ENCODE results near the gene KLHL35. TPM values are rescaled to one million over a fixed set of nuclear protein-coding genes. Genes with fewer than 3 reads are reported as not detected.

The KLHL35 gene, protein sequence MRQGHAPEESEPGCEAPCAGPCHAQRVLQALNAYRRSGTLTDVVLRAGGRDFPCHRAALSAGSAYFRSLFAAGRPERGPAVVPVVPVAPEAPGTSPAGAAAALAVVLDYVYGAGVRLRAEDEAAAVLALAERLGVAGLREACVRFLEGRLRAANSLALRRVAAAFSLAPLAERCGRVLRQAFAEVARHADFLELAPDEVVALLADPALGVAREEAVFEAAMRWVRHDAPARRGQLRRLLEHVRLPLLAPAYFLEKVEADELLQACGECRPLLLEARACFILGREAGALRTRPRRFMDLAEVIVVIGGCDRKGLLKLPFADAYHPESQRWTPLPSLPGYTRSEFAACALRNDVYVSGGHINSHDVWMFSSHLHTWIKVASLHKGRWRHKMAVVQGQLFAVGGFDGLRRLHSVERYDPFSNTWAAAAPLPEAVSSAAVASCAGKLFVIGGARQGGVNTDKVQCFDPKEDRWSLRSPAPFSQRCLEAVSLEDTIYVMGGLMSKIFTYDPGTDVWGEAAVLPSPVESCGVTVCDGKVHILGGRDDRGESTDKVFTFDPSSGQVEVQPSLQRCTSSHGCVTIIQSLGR
- 1 to 10 TPM; 1.2 to 2.3 TPM for total RNA-seq
- polyA plus RNA-seq, result 1 to 10 TPM in 1 of 2 donors, under 1 TPM in 1; 0.62 to 2.4 TPM
- long read RNA-seq, donor 1, result 0 reads
- long read RNA-seq, donor 2, result 0 reads
- long read RNA-seq, donor 3, partial matches to known transcripts, result 0 of 3 reads
- long read RNA-seq, donor 3, other reads (novel, unspliced or antisense), result 0 of 3 reads
- long read RNA-seq, donor 4, partial matches to known transcripts, result 0 of 1 reads
- long read RNA-seq, donor 4, other reads (novel, unspliced or antisense), result 0 of 1 reads
- long read RNA-seq, donor 5, partial matches to known transcripts, result 0 of 3 reads
- long read RNA-seq, donor 5, other reads (novel, unspliced or antisense), result 0 of 3 reads

DNA sequence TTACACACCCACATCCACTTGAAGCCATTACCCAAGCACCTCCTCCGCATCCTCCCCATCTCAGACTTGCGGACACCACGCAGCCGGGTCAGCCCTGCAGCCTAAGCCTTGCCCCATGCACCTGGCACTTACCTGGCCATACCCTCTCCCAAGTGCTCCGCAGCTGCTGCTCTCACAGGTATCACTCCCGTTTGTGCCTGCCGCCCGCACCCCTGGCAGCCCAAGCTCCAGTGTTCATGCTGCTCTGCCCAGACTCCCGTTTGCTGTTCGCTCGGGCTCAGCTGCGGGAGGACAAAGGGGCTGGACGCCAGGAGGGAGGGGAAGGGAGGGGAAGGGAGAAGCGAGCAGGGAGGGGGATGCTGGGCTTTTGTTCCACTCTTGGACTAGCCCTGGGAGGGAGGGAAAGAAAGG, at the start of gene KLHL35:
KLHL35 (minus strand) TSS at position 293 of the 411 bp plus-strand sequence. CDS start 2,574 bp downstream, outside the sequence.
- WGBS, 2 donors, result 32 to 37% methylated on average over 14 of the region's 14 CpGs
- Histone ChIP-seq H3K4me3 (no peak within 1 kb of the TSS), H3K27me3 (ENCODE audit: control insufficient read depth in 3 of 3, insufficient read depth in 3 of 3, low read length in 2 of 3) (peaks cover 0 to 39% (median 36%) of the 10 kb centered on the region in 3 donors), H3K9me3 (ENCODE audit: control insufficient read depth in 4 of 4, insufficient read depth in 3 of 4, low read length in 3 of 4) (peaks cover 0 to 7% (median 2%) of the 10 kb centered on the region in 4 donors), H3K36me3 (ENCODE audit: control insufficient read depth in 4 of 4, insufficient read depth in 4 of 4, low read length in 4 of 4) (no peaks in the 10 kb centered on the region), H3K9ac (ENCODE audit: insufficient read depth in 1 of 2, low read length in 2 of 2) (no peak within 1 kb of the TSS), H3K27ac (ENCODE audit: low read depth in 1 of 2, low read length in 1 of 2) (no peak within 1 kb of the TSS), H3K4me1 (ENCODE audit: control insufficient read depth in 5 of 5, insufficient read depth in 5 of 5, low read length in 5 of 5) (peaks cover 0 to 11% (median 6%) of the 10 kb centered on the region in 5 donors)
- peak in 2 of 3 donors; percentile 35 to 39 for DNase-seq
- ATAC-seq (ENCODE audit: insufficient read depth, low FRiP score), result no peak
- TF ChIP-seq, protein P1, sequence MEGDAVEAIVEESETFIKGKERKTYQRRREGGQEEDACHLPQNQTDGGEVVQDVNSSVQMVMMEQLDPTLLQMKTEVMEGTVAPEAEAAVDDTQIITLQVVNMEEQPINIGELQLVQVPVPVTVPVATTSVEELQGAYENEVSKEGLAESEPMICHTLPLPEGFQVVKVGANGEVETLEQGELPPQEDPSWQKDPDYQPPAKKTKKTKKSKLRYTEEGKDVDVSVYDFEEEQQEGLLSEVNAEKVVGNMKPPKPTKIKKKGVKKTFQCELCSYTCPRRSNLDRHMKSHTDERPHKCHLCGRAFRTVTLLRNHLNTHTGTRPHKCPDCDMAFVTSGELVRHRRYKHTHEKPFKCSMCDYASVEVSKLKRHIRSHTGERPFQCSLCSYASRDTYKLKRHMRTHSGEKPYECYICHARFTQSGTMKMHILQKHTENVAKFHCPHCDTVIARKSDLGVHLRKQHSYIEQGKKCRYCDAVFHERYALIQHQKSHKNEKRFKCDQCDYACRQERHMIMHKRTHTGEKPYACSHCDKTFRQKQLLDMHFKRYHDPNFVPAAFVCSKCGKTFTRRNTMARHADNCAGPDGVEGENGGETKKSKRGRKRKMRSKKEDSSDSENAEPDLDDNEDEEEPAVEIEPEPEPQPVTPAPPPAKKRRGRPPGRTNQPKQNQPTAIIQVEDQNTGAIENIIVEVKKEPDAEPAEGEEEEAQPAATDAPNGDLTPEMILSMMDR (IDR thresholded peaks at IDR 0.05; ENCODE audit: control extremely low read depth, extremely low read depth), result no peak

DNA sequence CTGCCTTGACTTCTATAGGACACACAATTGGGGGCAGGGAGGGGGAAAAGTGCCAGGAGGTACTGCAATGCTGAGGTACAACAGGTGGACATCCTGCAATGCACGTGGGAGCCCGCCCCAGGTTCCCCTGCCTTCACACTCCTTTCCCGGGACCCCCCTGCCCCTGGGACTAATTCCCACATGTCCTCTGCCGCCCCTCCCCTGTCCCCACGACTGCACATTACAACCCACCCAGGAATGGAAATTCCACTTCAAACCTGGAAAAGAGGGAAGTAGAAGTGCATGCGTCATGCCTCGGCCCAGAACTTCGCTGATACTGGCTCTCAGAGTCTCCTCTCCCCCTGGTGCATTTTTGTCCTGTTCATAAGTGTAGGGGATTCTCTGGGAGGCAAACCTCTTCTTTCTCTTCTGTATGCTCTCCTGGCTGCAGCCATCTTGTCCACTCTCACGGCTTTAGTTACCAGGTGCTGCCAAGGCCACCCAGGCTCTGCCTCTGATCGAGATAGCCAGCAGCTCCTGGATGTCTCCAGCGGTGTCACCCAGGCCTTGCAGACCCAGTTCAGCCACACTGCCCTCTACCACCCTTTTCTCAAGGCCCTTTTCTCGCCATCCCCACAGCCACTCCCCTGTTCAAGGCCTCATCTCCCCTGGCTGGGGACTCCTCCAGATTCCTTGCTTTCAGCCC, 49.1 kb upstream of the KLHL35 start:
- no peak for ATAC-seq (ENCODE audit: insufficient read depth, low FRiP score)
- H3K9ac ChIP-seq (ENCODE audit: insufficient read depth in 1 of 2, low read length in 2 of 2), result no peak overlapping the region
- 79 to 81% methylated on average over 12 of the region's 12 CpGs for WGBS, 2 donors

DNA sequence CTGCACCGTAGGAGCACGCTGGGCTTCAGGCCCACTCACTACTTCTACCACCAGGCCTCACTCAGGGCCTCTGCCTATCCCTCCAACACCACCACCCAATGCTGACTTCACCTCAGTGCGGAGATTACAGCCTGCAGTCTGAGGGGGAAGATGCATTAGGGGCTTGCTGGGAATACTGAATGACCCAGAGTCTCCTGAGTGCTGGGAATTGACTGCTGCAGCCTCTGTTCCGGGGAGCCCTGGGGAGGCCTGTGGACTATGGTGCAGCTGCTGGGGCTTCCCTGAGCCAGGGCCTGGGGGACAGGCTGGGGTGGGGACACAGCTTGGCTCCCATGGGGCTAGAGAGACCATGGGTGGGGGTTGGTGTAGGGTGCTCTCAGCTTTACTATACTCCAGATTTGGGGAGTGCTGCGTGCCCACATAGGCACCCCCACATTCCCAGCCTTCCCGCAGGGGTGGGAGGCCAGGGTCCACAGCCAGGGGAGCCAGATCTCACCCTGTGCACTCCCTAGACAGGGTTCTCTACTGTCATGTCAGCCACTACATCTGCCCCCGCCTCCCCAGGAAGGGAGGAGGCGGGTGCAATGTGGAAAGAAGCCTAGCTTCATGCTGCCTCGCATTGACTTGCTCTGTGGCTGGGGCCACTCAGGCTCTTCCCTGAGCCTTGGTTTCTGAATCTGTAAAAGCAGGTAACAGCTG, 48.4 kb upstream of the KLHL35 start:
- no peaks in the 10 kb centered on the region for H3K36me3 ChIP-seq (ENCODE audit: control insufficient read depth in 4 of 4, insufficient read depth in 4 of 4, low read length in 4 of 4)
- TF ChIP-seq, protein P1 (IDR thresholded peaks at IDR 0.05; ENCODE audit: control extremely low read depth, extremely low read depth), result no peak
- 90 to 94% methylated on average over 9 of the region's 9 CpGs for WGBS, 2 donors
- ATAC-seq (ENCODE audit: insufficient read depth, low FRiP score) (no peak), DNase-seq (no peak)
- H3K27ac ChIP-seq (ENCODE audit: low read depth in 1 of 2, low read length in 1 of 2), result no peak overlapping the region
- H3K27me3 ChIP-seq (ENCODE audit: control insufficient read depth in 3 of 3, insufficient read depth in 3 of 3, low read length in 2 of 3), result no peaks in the 10 kb centered on the region
- no peak overlapping the region for H3K9ac ChIP-seq (ENCODE audit: insufficient read depth in 1 of 2, low read length in 2 of 2)
- no peak overlapping the region for H3K4me3 ChIP-seq
- H3K9me3 ChIP-seq (ENCODE audit: control insufficient read depth in 4 of 4, insufficient read depth in 3 of 4, low read length in 3 of 4), result no peaks in the 10 kb centered on the region
- H3K4me1 ChIP-seq (ENCODE audit: control insufficient read depth in 5 of 5, insufficient read depth in 5 of 5, low read length in 5 of 5), result peaks cover 0 to 8% (median 0%) of the 10 kb centered on the region in 5 donors

More for the DNA sequence above, 49.1 kb upstream of the KLHL35 start:
- H3K36me3 ChIP-seq (ENCODE audit: control insufficient read depth in 4 of 4, insufficient read depth in 4 of 4, low read length in 4 of 4), result no peaks in the 10 kb centered on the region
- no peak for DNase-seq
- peaks cover 0 to 5% (median 0%) of the 10 kb centered on the region in 5 donors for H3K4me1 ChIP-seq (ENCODE audit: control insufficient read depth in 5 of 5, insufficient read depth in 5 of 5, low read length in 5 of 5)
- no peaks in the 10 kb centered on the region for H3K9me3 ChIP-seq (ENCODE audit: control insufficient read depth in 4 of 4, insufficient read depth in 3 of 4, low read length in 3 of 4)
- no peaks in the 10 kb centered on the region for H3K27me3 ChIP-seq (ENCODE audit: control insufficient read depth in 3 of 3, insufficient read depth in 3 of 3, low read length in 2 of 3)
- H3K4me3 ChIP-seq, result no peak overlapping the region
- TF ChIP-seq, protein P1 (IDR thresholded peaks at IDR 0.05; ENCODE audit: control extremely low read depth, extremely low read depth), result no peak
- no peak overlapping the region for H3K27ac ChIP-seq (ENCODE audit: low read depth in 1 of 2, low read length in 1 of 2)
